ENCODE data around the gene TMEM170B.

GRCh38 chr6:11515763-11516162 lies 21.8 kb upstream of the TMEM170B start:
- no peak for TF ChIP-seq CTCF (optimal IDR thresholded peaks at IDR 0.05 in 1 of 3, IDR thresholded peaks at IDR 0.05 in 1 of 3, conservative IDR thresholded peaks at IDR 0.05 in 1 of 3; ENCODE audit: extremely low read depth in 1 of 3, insufficient read depth in 2 of 3, low read length in 3 of 3)
- TF ChIP-seq EZH2 (IDR thresholded peaks at IDR 0.05; ENCODE audit: low read length) = no peak
